Hair follicle dermal papilla cell (primary cell): ENCODE measurements around the gene SDK2. TPM values are rescaled to one million over a fixed set of nuclear protein-coding genes. Genes with fewer than 3 reads are reported as not detected.

Source experiments
- total RNA-seq: library from RNA; depleted of rRNA; stranded (reverse); fragments of >200 nt; gene quantifications from 2 replicates; pipeline ENCODE4 v1.2.3, GENCODE V29; 2012

SDK2 gene, protein sequence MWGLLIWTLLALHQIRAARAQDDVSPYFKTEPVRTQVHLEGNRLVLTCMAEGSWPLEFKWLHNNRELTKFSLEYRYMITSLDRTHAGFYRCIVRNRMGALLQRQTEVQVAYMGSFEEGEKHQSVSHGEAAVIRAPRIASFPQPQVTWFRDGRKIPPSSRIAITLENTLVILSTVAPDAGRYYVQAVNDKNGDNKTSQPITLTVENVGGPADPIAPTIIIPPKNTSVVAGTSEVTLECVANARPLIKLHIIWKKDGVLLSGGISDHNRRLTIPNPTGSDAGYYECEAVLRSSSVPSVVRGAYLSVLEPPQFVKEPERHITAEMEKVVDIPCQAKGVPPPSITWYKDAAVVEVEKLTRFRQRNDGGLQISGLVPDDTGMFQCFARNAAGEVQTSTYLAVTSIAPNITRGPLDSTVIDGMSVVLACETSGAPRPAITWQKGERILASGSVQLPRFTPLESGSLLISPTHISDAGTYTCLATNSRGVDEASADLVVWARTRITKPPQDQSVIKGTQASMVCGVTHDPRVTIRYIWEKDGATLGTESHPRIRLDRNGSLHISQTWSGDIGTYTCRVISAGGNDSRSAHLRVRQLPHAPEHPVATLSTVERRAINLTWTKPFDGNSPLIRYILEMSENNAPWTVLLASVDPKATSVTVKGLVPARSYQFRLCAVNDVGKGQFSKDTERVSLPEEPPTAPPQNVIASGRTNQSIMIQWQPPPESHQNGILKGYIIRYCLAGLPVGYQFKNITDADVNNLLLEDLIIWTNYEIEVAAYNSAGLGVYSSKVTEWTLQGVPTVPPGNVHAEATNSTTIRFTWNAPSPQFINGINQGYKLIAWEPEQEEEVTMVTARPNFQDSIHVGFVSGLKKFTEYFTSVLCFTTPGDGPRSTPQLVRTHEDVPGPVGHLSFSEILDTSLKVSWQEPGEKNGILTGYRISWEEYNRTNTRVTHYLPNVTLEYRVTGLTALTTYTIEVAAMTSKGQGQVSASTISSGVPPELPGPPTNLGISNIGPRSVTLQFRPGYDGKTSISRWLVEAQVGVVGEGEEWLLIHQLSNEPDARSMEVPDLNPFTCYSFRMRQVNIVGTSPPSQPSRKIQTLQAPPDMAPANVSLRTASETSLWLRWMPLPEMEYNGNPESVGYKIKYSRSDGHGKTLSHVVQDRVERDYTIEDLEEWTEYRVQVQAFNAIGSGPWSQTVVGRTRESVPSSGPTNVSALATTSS (N-terminal part only)
- total RNA-seq = 1.5 and 8.0 TPM in 2 replicates

DNA sequence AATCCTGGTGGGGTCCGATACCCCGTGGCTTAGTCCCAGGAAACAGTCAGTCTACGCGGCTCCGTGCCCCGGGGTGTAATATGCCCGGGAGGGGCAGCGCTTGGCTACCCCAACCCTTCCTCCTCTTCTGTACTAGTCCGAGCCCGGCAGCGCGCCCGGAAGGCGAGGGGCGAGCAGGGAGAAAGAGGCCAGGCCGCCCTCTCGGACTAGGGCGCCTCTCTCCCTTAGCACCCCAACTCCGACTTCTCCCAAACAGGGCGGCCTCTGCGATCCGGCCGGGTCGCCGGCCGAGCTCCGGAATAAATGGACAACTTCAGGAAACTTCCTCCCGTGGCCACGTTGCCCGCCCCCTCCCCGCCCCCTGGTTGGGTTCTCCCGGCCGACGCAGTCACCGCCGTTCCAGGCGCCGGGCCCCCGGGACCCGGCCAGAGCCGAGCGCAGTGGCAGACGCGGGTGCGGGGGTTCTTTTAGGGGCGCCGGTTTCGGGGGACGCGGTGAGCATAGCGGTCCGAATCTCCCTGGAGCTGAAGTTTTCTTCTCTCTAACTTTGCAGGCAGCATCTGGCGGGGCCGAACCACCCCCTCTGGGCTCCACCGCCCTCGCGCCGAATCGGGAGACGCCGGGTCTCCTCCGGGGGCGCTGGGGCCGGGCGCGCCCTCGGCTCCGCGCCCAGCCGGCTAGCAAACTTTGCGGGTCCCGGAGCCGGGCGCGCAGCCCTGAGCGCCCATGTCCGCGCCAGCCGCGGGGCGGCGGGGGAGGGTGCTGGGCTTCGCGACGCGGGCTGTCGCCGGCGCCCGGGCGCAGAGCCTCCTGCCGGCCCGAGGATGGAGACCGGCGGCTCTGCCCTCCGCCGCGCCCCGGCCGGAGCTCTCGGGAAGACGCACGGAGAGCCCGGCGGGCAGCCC lies at the start of gene SDK2:
Gene SDK2, minus strand, starts transcription at position 301 of the 905 bp plus-strand sequence. CDS start 357 bp downstream, outside the sequence.

GRCh38 chr17:73311781-73312641 lies 332.2 kb downstream of the SDK2 start, which contains the start of gene CDC42EP4:
Gene CDC42EP4 (minus strand): TSS chr17:73312001. CDS start chr17:73286500, 25,501 bp downstream.

